Measurements from ENCODE around the gene PCED1B. TPM values are rescaled to one million over a fixed set of nuclear protein-coding genes. Genes with fewer than 3 reads are reported as not detected.

PCED1B gene
- total and polyA plus RNA-seq, 2 experiments from 2014 or later, result 5.1 to 6.6 TPM

DNA sequence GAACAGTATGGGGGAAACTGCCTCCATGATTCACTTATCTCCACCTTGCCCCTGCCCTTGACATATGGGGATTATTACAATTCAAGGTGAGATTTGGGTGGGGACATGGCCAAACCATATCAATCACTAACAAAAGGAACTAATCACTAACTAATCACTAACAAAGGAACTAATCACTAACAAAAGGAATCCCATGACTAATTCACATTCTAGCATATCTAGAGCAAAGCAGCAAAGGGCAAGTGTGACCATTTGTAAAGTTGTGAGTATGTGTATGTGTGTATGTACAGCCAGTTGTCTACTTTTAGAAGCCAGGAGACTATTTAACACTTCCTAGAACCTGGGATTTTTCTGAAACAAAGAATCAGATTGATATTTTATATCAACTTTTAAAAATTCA, 30.9 kb upstream of the PCED1B start:
- no peak for DNase-seq (ENCODE audit: low spot score)
- Histone ChIP-seq H3K36me3 (ENCODE audit: insufficient read depth) (no peaks in the 10 kb centered on the region), H3F3A (replicated peaks; ENCODE audit: low read depth) (no peaks in the 10 kb centered on the region), H3K27me3 (ENCODE audit: insufficient read depth) (no peaks in the 10 kb centered on the region), H3K27ac (ENCODE audit: low read depth) (no peak overlapping the region), H3K9me2 (ENCODE audit: insufficient read depth) (peaks cover 4% of the 10 kb centered on the region), H3K4me1 (ENCODE audit: insufficient read depth) (no peaks in the 10 kb centered on the region), H3K4me2 (no peak overlapping the region), H4K20me1 (replicated peaks; ENCODE audit: insufficient read depth) (no peaks in the 10 kb centered on the region), H3K79me2 (replicated peaks; ENCODE audit: insufficient read depth) (no peaks in the 10 kb centered on the region), H3K4me3 (no peak overlapping the region), H2AFZ (no peak overlapping the region)
- Mint-ChIP-seq H3K4me1 (no peaks in the 10 kb centered on the region), H3K36me3 (ENCODE audit: low read depth) (peaks cover 20% of the 10 kb centered on the region), H3K27ac (no peak overlapping the region), H3K27me3 (ENCODE audit: insufficient read depth, low read depth, poor library complexity) (no peaks in the 10 kb centered on the region), H3K9me3 (peaks cover 26% of the 10 kb centered on the region), H3K4me3 (no peak overlapping the region)
- no peak for ATAC-seq
- TF ChIP-seq JUNB (IDR thresholded peaks at IDR 0.05; ENCODE audit: unreplicated experiment) (no peak), ZNF462 (CRISPR knock-in tag; IDR thresholded peaks at IDR 0.05) (no peak), NANOG (IDR thresholded peaks at IDR 0.05; ENCODE audit: borderline replicate concordance) (no peak), CTCF (conservative IDR thresholded peaks at IDR 0.05; ENCODE audit: low read depth in 2 of 2) (no peak), REST (IDR thresholded peaks at IDR 0.05; ENCODE audit: unreplicated experiment) (no peak), ZNF114 (CRISPR knock-in tag; IDR thresholded peaks at IDR 0.05) (no peak), ETS1 (IDR thresholded peaks at IDR 0.05) (no peak), ZNF331 (CRISPR knock-in tag; IDR thresholded peaks at IDR 0.05; ENCODE audit: low read depth) (no peak), POLR2AphosphoS5 (IDR thresholded peaks at IDR 0.05; ENCODE audit: low read depth) (no peak), EZH2phosphoT487 (IDR thresholded peaks at IDR 0.05; ENCODE audit: unreplicated experiment) (no peak), EZH2 (IDR thresholded peaks at IDR 0.05; ENCODE audit: low read depth, unreplicated experiment) (no peak), STAT1 (IDR thresholded peaks at IDR 0.05; ENCODE audit: unreplicated experiment) (no peak), CREB1 (CRISPR knock-in tag; IDR thresholded peaks at IDR 0.05; ENCODE audit: low read depth) (no peak)

All from GM23338 (cell line).